Fibroblast of villous mesenchyme (primary cell): Measurements from ENCODE around the gene MEIS3. TPM values are rescaled to one million over a fixed set of nuclear protein-coding genes. Genes with fewer than 3 reads are reported as not detected.
A peak's percentile ranks its signal among the peaks of the same experiment; 100 is the strongest.

Source experiments
- DNase-seq: peaks from one replicate; pipeline ENCODE4 v3.0.0-alpha.2; 2010; ENCODE audit warnings: low read depth
- H3K4me3 ChIP-seq: 2 replicates; pipeline ENCODE4 v1.5.1; 2011; ENCODE audit warnings: low read depth, mild to moderate bottlenecking, low read length
- total RNA-seq: library from RNA; depleted of rRNA; stranded (reverse); fragments of >200 nt; gene quantifications from 2 replicates; pipeline ENCODE4 v1.2.3, GENCODE V29; 2012
- TF ChIP-seq, protein P1 (sequence below): IDR thresholded peaks from 2 replicates; pipeline ENCODE4 v1.5.1; 2012; ENCODE audit warnings: low read depth, mild to moderate bottlenecking, low read length; ENCODE audit not compliant: insufficient read depth

MEIS3 gene
- total RNA-seq, 1 donor: 38.0 TPM

DNA sequence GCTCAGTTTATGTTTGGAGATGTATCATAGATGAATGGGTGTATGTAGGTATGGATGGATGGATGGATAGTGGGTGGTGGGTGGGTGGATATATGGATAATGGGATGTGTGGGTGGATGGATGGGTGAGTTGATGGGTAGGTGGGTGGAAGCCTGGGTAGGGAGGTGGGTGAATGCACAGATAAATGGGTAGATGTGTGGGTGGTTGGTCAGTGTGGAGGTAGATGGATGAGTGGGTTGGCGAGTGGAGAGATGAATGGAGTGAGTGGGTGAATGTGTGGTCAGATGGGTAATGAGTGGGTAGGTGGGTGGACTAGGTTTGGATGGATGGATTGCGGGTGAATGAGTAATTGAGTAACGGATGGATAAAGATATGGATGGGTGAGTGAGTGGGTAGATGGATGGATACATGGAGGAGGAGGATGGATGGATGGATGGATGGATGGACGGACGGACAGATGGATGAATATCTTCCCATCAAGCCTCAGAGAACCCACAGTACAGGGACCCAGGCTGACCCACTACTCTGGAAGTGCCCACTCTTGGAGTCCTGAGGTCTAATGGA is 13.4 kb downstream of the MEIS3 start:
- TF ChIP-seq, protein P1, sequence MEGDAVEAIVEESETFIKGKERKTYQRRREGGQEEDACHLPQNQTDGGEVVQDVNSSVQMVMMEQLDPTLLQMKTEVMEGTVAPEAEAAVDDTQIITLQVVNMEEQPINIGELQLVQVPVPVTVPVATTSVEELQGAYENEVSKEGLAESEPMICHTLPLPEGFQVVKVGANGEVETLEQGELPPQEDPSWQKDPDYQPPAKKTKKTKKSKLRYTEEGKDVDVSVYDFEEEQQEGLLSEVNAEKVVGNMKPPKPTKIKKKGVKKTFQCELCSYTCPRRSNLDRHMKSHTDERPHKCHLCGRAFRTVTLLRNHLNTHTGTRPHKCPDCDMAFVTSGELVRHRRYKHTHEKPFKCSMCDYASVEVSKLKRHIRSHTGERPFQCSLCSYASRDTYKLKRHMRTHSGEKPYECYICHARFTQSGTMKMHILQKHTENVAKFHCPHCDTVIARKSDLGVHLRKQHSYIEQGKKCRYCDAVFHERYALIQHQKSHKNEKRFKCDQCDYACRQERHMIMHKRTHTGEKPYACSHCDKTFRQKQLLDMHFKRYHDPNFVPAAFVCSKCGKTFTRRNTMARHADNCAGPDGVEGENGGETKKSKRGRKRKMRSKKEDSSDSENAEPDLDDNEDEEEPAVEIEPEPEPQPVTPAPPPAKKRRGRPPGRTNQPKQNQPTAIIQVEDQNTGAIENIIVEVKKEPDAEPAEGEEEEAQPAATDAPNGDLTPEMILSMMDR: no peak
- no peak overlapping the region for H3K4me3 ChIP-seq
- no peak for DNase-seq

DNA sequence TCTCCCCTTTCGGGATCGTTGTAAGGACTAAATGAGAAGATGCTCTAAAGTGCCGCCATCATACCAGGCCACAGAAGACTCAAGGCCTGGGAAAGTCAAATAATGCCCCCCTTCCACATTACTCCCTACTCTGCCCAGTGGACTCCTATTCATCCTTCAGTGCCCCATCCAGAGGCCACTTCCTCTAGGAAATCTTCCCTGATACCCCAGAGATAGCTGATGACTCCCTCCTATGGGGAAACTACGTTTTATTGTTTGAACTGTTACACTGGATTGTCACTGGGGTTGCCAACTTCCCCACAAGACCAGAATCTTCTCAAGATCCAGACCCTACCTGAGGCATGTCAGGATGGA is 14.2 kb downstream of the MEIS3 start:
- H3K4me3 ChIP-seq: no peak overlapping the region
- no peak for DNase-seq
- TF ChIP-seq, protein P1: no peak

DNA sequence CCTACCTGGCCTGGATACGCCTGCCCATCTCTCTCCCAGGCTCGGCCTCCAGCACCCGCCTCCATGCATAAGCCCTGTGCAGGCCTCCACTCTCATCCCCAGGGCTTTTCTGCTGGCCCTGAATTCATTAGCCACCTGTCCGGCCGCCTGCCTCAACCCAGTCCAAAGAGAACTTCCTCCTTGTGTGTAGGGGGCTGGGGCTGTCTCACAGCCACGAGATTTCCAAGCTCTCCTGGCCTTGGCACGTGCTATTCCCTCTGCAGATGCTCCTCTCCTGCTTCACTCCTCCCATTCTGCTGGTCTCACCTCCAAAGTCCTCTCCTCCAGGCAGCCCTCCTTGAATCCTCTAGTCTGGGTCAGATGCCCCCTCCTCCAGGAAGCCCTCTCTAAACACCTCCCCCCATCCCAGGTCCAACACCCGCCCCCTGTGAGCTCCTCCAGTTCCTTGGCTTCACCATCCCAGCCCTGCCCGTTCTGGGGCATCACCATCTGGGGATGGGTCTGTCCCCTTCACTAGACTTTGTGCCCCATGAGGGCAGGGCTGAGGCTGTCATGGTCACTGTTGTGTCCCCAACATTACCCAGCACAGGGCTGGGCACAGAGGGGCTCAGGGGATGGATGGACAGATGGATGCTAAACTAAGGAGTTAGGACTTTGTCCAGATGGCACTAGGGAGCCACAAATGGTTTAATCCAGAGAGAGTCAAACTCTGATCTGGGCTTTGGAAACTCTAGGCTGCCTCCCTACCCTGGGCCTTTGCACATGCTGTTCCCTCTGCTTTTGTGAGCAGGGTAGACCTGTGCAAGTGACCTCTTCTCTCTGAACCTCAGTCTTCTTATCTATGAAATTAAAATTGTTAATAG is 14.8 kb downstream of the MEIS3 start:
- no peak overlapping the region for H3K4me3 ChIP-seq
- TF ChIP-seq, protein P1: no peak

DNA sequence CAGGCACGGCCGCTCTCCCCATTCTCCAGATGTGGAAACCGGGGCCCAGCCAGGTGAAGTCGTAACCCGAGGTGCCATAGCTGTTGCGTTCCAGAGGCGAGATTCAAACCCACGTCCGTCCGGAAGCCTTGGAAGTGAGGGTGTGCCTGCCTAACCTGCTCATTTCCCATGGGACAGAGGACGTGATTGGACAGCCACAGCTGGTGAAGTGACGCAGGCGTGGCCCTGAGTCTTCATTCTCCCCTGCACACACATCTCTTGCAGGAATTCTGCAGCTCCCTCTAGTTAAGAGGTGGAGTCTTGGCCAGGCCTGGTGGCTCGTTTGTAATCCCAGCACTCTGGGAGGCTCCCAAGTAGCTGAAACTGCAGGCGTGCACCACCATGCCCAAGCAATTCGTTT is 16.8 kb downstream of the MEIS3 start:
- DNase-seq: no peak
- TF ChIP-seq, protein P1: no peak
- H3K4me3 ChIP-seq: no peak overlapping the region

More for the DNA sequence above, 14.8 kb downstream of the MEIS3 start:
- no peak for DNase-seq

DNA sequence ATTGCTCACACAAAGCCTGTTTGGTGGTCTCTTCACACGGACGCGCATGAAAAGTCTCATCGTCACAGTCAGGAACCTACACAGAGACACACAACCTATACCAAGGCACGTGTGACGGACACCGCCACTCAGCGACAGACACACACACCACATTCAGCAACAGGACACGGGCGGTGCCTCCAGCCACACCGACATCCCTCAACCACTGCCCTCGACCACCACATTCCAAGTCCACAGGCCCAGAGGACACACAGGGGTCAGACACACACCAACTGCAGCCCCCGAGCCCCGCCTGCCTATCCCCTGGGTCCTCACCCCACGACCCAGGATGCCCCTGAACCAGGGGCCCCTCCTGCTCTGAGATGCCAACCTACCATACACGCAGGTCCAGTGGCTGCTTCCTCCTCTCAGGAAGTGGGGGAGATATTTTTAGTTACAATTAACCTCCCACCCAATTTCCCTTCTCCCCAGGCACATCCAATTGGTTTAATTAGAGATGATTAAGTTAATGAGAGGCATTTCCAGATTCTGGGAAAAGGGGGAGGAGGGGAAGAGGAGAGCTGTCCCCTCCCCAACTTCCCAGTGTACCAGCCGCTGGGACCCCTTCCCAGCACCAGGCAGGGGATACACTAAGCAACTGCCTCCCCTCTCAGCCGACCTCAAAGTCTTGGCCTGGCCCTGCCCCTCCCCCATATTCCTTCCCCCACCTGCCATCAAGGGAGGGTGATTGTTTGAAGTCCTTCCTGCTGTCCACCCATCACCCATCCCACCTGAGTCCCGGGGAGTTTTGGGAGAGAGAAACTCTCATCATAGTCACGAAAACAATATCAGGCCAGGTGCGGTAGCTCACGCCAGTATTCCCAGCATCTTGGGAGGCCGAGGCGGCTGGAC is 20.4 kb downstream of the MEIS3 start:
- no peak for DNase-seq
- TF ChIP-seq, protein P1: no peak
- H3K4me3 ChIP-seq: no peak overlapping the region

DNA sequence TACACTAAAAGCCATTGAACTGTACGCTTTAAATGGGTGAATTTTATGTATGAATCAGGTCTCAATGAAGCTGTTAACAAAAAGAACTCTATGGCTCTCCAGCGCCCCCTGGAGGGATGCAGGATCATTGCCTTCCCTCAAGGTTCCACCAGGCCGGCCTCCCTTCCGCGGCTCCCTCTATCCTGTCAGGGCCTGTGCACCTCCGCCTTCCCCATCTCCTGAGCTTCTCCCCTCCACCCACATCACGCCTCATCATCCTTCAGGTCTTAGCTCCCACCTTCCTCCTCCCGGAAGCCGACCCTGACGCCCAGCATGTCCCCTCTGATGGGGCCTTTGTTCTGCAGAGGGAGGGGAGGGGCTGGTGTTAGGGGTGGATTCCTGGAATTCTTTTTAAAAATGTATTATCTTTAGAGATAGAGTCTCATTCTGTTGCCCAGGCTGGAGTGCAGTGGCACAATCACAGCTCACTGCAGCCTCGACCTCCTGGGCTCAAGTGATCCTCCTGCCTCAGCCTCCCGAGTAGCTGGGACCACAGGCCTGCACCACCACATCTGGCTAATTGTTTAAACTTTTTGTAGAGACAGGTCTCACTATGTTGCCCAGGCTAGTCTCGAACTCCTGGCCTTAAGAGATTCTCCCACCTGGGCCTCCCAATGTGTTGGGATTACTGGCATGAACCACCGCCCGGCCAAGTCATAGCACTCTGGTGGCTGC is 27.7 kb downstream of the MEIS3 start:
- no peak overlapping the region for H3K4me3 ChIP-seq
- TF ChIP-seq, protein P1: peak; percentile 90
- peak; percentile 76 for DNase-seq
